ENCODE data around the gene BABAM2. TPM values are rescaled to one million over a fixed set of nuclear protein-coding genes. Genes with fewer than 3 reads are reported as not detected.
"Not testable (repeated sequence)": the region's sequence is repeated elsewhere in the genome, so short reads cannot be mapped to it uniquely, and the experiment has no call there.

Gene BABAM2
- total RNA-seq, 1 donor from 2014 or later: 33.9 TPM

- peak overlapping the region; percentile 49 for H3K27ac Mint-ChIP-seq (ENCODE audit: unreplicated experiment)
- TF ChIP-seq, protein P1, sequence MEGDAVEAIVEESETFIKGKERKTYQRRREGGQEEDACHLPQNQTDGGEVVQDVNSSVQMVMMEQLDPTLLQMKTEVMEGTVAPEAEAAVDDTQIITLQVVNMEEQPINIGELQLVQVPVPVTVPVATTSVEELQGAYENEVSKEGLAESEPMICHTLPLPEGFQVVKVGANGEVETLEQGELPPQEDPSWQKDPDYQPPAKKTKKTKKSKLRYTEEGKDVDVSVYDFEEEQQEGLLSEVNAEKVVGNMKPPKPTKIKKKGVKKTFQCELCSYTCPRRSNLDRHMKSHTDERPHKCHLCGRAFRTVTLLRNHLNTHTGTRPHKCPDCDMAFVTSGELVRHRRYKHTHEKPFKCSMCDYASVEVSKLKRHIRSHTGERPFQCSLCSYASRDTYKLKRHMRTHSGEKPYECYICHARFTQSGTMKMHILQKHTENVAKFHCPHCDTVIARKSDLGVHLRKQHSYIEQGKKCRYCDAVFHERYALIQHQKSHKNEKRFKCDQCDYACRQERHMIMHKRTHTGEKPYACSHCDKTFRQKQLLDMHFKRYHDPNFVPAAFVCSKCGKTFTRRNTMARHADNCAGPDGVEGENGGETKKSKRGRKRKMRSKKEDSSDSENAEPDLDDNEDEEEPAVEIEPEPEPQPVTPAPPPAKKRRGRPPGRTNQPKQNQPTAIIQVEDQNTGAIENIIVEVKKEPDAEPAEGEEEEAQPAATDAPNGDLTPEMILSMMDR (IDR thresholded peaks at IDR 0.05): no peak
- H3K36me3 Mint-ChIP-seq (ENCODE audit: low read depth): peaks cover 2% of the 10 kb centered on the region
- no peaks in the 10 kb centered on the region for H3K27me3 Mint-ChIP-seq (ENCODE audit: low read depth)
- peaks cover 14% of the 10 kb centered on the region for H3K4me1 Mint-ChIP-seq (ENCODE audit: low read depth)
- H3K4me3 Mint-ChIP-seq (ENCODE audit: unreplicated experiment): no peak overlapping the region
- no peak for DNase-seq (ENCODE audit: low spot score)
- peaks cover 3% of the 10 kb centered on the region for H3K9me3 Mint-ChIP-seq (ENCODE audit: low read depth)
Measured at GRCh38 chr2:28004086-28004485, 113.6 kb downstream of the BABAM2 start.

- peaks cover 2% of the 10 kb centered on the region for H3K36me3 Mint-ChIP-seq (ENCODE audit: low read depth)
- H3K4me1 Mint-ChIP-seq (ENCODE audit: low read depth): peaks cover 15% of the 10 kb centered on the region
Measured at GRCh38 chr2:28009732-28010131, 119.2 kb downstream of the BABAM2 start.

GRCh38 chr2:28011322-28011737 lies 120.8 kb downstream of the BABAM2 start:
- no peaks in the 10 kb centered on the region for H3K9me3 Mint-ChIP-seq (ENCODE audit: low read depth)
- H3K27ac Mint-ChIP-seq (ENCODE audit: unreplicated experiment): no peak overlapping the region
- H3K4me1 Mint-ChIP-seq (ENCODE audit: low read depth): peaks cover 15% of the 10 kb centered on the region
- no peak for DNase-seq (ENCODE audit: low spot score)
- peaks cover 2% of the 10 kb centered on the region for H3K36me3 Mint-ChIP-seq (ENCODE audit: low read depth)
- TF ChIP-seq, protein P1 (IDR thresholded peaks at IDR 0.05): no peak
- H3K4me3 Mint-ChIP-seq (ENCODE audit: unreplicated experiment): no peak overlapping the region
- no peaks in the 10 kb centered on the region for H3K27me3 Mint-ChIP-seq (ENCODE audit: low read depth)

More at GRCh38 chr2:28009732-28010131, 119.2 kb downstream of the BABAM2 start:
- TF ChIP-seq, protein P1 (IDR thresholded peaks at IDR 0.05): no peak
- Mint-ChIP-seq H3K27ac (ENCODE audit: unreplicated experiment) (no peak overlapping the region), H3K9me3 (ENCODE audit: low read depth) (no peaks in the 10 kb centered on the region), H3K4me3 (ENCODE audit: unreplicated experiment) (no peak overlapping the region), H3K27me3 (ENCODE audit: low read depth) (no peaks in the 10 kb centered on the region)
- DNase-seq (ENCODE audit: low spot score): no peak

DNA sequence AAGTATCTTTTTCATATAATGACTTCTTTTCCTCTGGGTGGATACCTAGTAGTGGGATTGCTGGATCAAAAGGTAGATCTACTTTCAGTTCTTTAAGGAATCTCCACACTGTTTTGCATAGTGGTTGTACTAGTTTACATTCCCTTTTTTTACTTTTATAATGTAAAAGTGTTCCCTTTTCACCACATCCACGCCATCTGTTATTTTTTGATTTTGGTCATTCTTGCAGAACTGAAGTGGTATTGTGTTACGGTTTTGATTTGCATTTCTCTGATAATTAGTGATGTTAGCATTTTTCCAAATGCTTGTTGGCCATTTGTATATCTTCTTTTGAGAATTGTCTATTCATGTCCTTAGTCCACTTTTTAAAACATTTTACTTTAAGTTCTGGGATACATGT lies 127.9 kb downstream of the BABAM2 start:
- H3K9me3 Mint-ChIP-seq (ENCODE audit: low read depth); H3K4me3 Mint-ChIP-seq (ENCODE audit: unreplicated experiment): not testable (repeated sequence)

DNA sequence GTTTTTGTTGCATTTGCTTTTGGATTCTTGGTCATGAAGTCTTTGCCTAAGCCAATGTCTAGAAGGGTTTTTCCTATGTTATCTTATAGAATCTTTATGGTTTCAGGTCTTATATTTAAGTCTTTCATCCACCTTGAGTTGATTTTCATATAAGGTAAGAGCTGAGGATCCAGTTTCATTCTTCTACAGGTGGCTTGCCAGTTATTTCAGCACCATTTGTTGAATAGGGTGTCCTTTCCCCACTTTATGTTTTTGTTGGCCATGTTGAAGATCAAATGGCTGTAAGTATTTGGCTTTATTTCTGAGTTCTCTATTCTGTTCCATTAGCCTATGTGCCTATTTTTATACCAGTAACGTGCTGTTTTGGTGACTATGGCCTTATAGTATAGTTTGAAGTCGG lies 129.0 kb downstream of the BABAM2 start:
- not testable (repeated sequence) for H3K27ac Mint-ChIP-seq (ENCODE audit: unreplicated experiment); DNase-seq (ENCODE audit: low spot score); H3K27me3 Mint-ChIP-seq (ENCODE audit: low read depth); H3K9me3 Mint-ChIP-seq (ENCODE audit: low read depth); H3K36me3 Mint-ChIP-seq (ENCODE audit: low read depth); H3K4me3 Mint-ChIP-seq (ENCODE audit: unreplicated experiment)
- peaks cover 20% of the 10 kb centered on the region for H3K4me1 Mint-ChIP-seq (ENCODE audit: low read depth)

More for the DNA sequence above, 127.9 kb downstream of the BABAM2 start:
- not testable (repeated sequence) for H3K27me3 Mint-ChIP-seq (ENCODE audit: low read depth); H3K36me3 Mint-ChIP-seq (ENCODE audit: low read depth); DNase-seq (ENCODE audit: low spot score); H3K27ac Mint-ChIP-seq (ENCODE audit: unreplicated experiment)
- H3K4me1 Mint-ChIP-seq (ENCODE audit: low read depth): peaks cover 11% of the 10 kb centered on the region

- H3K36me3 Mint-ChIP-seq (ENCODE audit: low read depth): peaks cover 5% of the 10 kb centered on the region
- TF ChIP-seq, protein P1 (IDR thresholded peaks at IDR 0.05): no peak
- H3K27me3 Mint-ChIP-seq (ENCODE audit: low read depth): no peaks in the 10 kb centered on the region
- H3K9me3 Mint-ChIP-seq (ENCODE audit: low read depth): peaks cover 10% of the 10 kb centered on the region
- DNase-seq (ENCODE audit: low spot score): no peak
- no peak overlapping the region for H3K4me3 Mint-ChIP-seq (ENCODE audit: unreplicated experiment)
- H3K27ac Mint-ChIP-seq (ENCODE audit: unreplicated experiment): no peak overlapping the region
- peaks cover 30% of the 10 kb centered on the region for H3K4me1 Mint-ChIP-seq (ENCODE audit: low read depth)
Measured at GRCh38 chr2:28021898-28022297, 131.4 kb downstream of the BABAM2 start.
